Measurements from ENCODE around the gene TOR2A.
A peak's percentile ranks its signal among the peaks of the same experiment; 100 is the strongest.
"Not testable (repeated sequence)": the region's sequence is repeated elsewhere in the genome, so short reads cannot be mapped to it uniquely, and the experiment has no call there.

Gene TOR2A

DNA sequence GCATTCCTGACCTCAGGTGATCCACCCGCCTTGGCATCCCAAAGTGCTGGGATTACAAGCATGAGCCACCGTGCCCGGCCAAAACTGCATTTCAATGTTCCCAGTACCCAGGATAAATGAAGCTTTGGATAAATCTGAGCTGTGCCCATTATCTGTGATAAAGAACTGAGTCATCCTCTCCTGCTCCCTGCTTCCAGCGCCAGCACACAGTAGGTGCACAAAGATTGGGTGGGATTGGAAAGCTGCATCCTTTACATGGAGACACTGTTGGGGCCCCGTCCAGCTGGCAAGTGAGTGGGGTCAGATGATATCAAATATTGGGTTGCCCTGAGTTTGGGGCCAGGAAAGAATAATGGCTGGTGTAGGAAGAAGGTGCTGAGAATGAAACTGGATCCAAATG lies 26.0 kb upstream of the TOR2A start:
- no peak for DNase-seq (ENCODE audit: low spot score)
- H2BK15ac ChIP-seq (ENCODE audit: low read length) = peak overlapping the region; percentile 84
- no peaks in the 10 kb centered on the region for H3K9me3 ChIP-seq (replicated peaks in 1 of 2; ENCODE audit: control insufficient read depth in 2 of 2, insufficient read depth in 1 of 2, low read depth in 1 of 2, low read length in 2 of 2)
- H3K4me1 ChIP-seq (ENCODE audit: control insufficient read depth in 2 of 2, insufficient read depth in 1 of 2, low read depth in 1 of 2, low read length in 2 of 2) = peaks cover 4 to 14% of the 10 kb centered on the region in 2 donors
- no peak overlapping the region for H4K91ac ChIP-seq (ENCODE audit: low read depth, low read length, poor library complexity)
- peak overlapping the region; percentile 54 for H2BK5ac ChIP-seq (ENCODE audit: low read length)
- no peak overlapping the region for H3K18ac ChIP-seq (ENCODE audit: low read length)
- no peaks in the 10 kb centered on the region for H3K79me1 ChIP-seq (ENCODE audit: low read depth, low read length)
- H3K4me2 ChIP-seq (ENCODE audit: insufficient read depth, low read length, poor library complexity, severe bottlenecking) = no peak overlapping the region
- no peak overlapping the region for H3K4me3 ChIP-seq (ENCODE audit: low read length in 2 of 2)
- no peak overlapping the region for H3K4ac ChIP-seq (ENCODE audit: low read length)
- H3K23ac ChIP-seq (ENCODE audit: low read depth, low read length, poor library complexity) = no peak overlapping the region
- H2AK5ac ChIP-seq (ENCODE audit: low read depth, low read length) = peak overlapping the region; percentile 5
- no peak overlapping the region for H2AFZ ChIP-seq (ENCODE audit: low read length)
- H3K36me3 ChIP-seq (replicated peaks in 1 of 2; ENCODE audit: control insufficient read depth in 2 of 2, insufficient read depth in 2 of 2, low read length in 2 of 2) = no peaks in the 10 kb centered on the region
- no peak overlapping the region for H3K9ac ChIP-seq (ENCODE audit: low read depth, low read length, poor library complexity)
- H3K14ac ChIP-seq (ENCODE audit: low read length) = no peak overlapping the region
- no peak overlapping the region for H2BK120ac ChIP-seq (ENCODE audit: low read depth, low read length)
- no peak overlapping the region for H4K8ac ChIP-seq (ENCODE audit: low read depth, low read length)
- H3K27me3 ChIP-seq (ENCODE audit: control insufficient read depth in 3 of 3, insufficient read depth in 3 of 3, low read depth in 1 of 3, low read length in 3 of 3) = peaks cover 0 to 36% (median 0%) of the 10 kb centered on the region in 3 experiments
- no peak overlapping the region for H2BK12ac ChIP-seq (ENCODE audit: low read length)
- no CpG with 5 or more reads among the region's 5 CpGs for WGBS, 2 donors (ENCODE audit: extremely low coverage in 2 of 2, insufficient read length in 2 of 2, insufficient replicate concordance in 1 of 2)
- H3K27ac ChIP-seq (replicated peaks; ENCODE audit: low read length) = no peak overlapping the region

DNA sequence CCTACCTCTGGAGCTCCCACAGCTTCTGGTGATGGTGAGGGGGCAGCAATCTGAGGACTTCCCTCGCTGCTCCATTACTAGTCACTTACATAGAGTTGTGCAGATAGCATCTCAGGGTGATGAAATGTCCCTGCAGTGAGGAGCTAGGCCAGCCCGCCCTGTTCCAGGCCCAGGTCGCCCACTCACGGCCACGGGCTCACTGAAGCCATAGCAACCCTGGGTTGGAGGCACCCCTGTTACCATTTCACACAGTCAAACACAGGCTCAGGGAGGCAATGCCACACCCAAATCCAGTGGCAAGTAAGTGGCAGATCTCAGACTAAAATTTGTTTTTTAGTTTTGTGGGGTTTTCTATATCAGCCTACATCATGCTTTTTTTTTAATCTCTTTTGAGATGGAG lies 23.7 kb upstream of the TOR2A start:
- H3K4me1 ChIP-seq (ENCODE audit: control insufficient read depth in 2 of 2, insufficient read depth in 1 of 2, low read depth in 1 of 2, low read length in 2 of 2) = peaks cover 8 to 13% of the 10 kb centered on the region in 2 donors
- H3K36me3 ChIP-seq (replicated peaks in 1 of 2; ENCODE audit: control insufficient read depth in 2 of 2, insufficient read depth in 2 of 2, low read length in 2 of 2) = no peaks in the 10 kb centered on the region
- no peak overlapping the region for H2BK15ac ChIP-seq (ENCODE audit: low read length)
- H3K23ac ChIP-seq (ENCODE audit: low read depth, low read length, poor library complexity) = no peak overlapping the region
- peaks cover 0 to 54% (median 3%) of the 10 kb centered on the region in 3 experiments for H3K27me3 ChIP-seq (ENCODE audit: control insufficient read depth in 3 of 3, insufficient read depth in 3 of 3, low read depth in 1 of 3, low read length in 3 of 3)
- H3K4me2 ChIP-seq (ENCODE audit: insufficient read depth, low read length, poor library complexity, severe bottlenecking) = no peak overlapping the region
- H3K4me3 ChIP-seq (ENCODE audit: low read length in 2 of 2) = no peak overlapping the region
- no peak overlapping the region for H3K27ac ChIP-seq (replicated peaks; ENCODE audit: low read length)
- H3K9ac ChIP-seq (ENCODE audit: low read depth, low read length, poor library complexity) = peak overlapping the region; percentile 60
- no peak overlapping the region for H3K14ac ChIP-seq (ENCODE audit: low read length)
- no peak overlapping the region for H2BK12ac ChIP-seq (ENCODE audit: low read length)
- H2AK5ac ChIP-seq (ENCODE audit: low read depth, low read length) = no peak overlapping the region
- no peak overlapping the region for H4K91ac ChIP-seq (ENCODE audit: low read depth, low read length, poor library complexity)
- no peak for DNase-seq (ENCODE audit: low spot score)
- peak overlapping the region; percentile 15 for H2BK5ac ChIP-seq (ENCODE audit: low read length)
- H2BK120ac ChIP-seq (ENCODE audit: low read depth, low read length) = no peak overlapping the region
- H3K18ac ChIP-seq (ENCODE audit: low read length) = peak overlapping the region; percentile 71
- WGBS, 2 donors (ENCODE audit: extremely low coverage in 2 of 2, insufficient read length in 2 of 2, insufficient replicate concordance in 1 of 2) = no CpG with 5 or more reads among the region's 5 CpGs
- no peak overlapping the region for H3K4ac ChIP-seq (ENCODE audit: low read length)
- H3K79me1 ChIP-seq (ENCODE audit: low read depth, low read length) = no peaks in the 10 kb centered on the region
- H4K8ac ChIP-seq (ENCODE audit: low read depth, low read length) = no peak overlapping the region
- no peaks in the 10 kb centered on the region for H3K9me3 ChIP-seq (replicated peaks in 1 of 2; ENCODE audit: control insufficient read depth in 2 of 2, insufficient read depth in 1 of 2, low read depth in 1 of 2, low read length in 2 of 2)
- no peak overlapping the region for H2AFZ ChIP-seq (ENCODE audit: low read length)

DNA sequence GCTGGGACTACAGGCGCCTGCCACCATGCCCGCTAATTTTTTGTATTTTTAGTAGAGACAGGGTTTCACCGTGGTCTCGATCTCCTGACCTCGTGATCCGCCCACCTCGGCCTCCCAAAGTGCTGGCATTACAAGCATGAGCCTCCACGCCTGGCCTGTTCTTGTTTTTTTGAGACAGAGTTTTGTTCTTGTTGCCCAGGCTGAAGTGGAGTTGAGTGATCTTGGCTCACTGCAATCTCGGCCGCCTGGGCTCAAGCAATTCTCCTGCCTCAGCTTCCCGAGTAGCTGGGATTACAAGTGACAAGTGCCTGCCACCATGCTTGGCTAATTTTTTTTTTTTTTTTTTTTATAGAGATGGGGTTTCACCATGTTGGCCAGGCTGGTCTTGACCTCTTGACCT lies 21.7 kb upstream of the TOR2A start:
- not testable (repeated sequence) for H3K27ac ChIP-seq (replicated peaks; ENCODE audit: low read length); H3K4me1 ChIP-seq (ENCODE audit: control insufficient read depth in 2 of 2, insufficient read depth in 1 of 2, low read depth in 1 of 2, low read length in 2 of 2); H3K18ac ChIP-seq (ENCODE audit: low read length); H4K91ac ChIP-seq (ENCODE audit: low read depth, low read length, poor library complexity); H2BK120ac ChIP-seq (ENCODE audit: low read depth, low read length); H2BK15ac ChIP-seq (ENCODE audit: low read length); H3K4me3 ChIP-seq (ENCODE audit: low read length in 2 of 2); H3K14ac ChIP-seq (ENCODE audit: low read length); H3K4me2 ChIP-seq (ENCODE audit: insufficient read depth, low read length, poor library complexity, severe bottlenecking); H3K79me1 ChIP-seq (ENCODE audit: low read depth, low read length); H4K8ac ChIP-seq (ENCODE audit: low read depth, low read length); H3K36me3 ChIP-seq (replicated peaks in 1 of 2; ENCODE audit: control insufficient read depth in 2 of 2, insufficient read depth in 2 of 2, low read length in 2 of 2); H3K9me3 ChIP-seq (replicated peaks in 1 of 2; ENCODE audit: control insufficient read depth in 2 of 2, insufficient read depth in 1 of 2, low read depth in 1 of 2, low read length in 2 of 2); H2AK5ac ChIP-seq (ENCODE audit: low read depth, low read length); H2AFZ ChIP-seq (ENCODE audit: low read length); DNase-seq (ENCODE audit: low spot score); H3K4ac ChIP-seq (ENCODE audit: low read length); H2BK5ac ChIP-seq (ENCODE audit: low read length); H2BK12ac ChIP-seq (ENCODE audit: low read length); H3K9ac ChIP-seq (ENCODE audit: low read depth, low read length, poor library complexity); H3K23ac ChIP-seq (ENCODE audit: low read depth, low read length, poor library complexity)
- WGBS, 2 donors (ENCODE audit: extremely low coverage in 2 of 2, insufficient read length in 2 of 2, insufficient replicate concordance in 1 of 2) = no CpG with 5 or more reads among the region's 11 CpGs
- peaks cover 0 to 60% (median 3%) of the 10 kb centered on the region in 3 experiments for H3K27me3 ChIP-seq (ENCODE audit: control insufficient read depth in 3 of 3, insufficient read depth in 3 of 3, low read depth in 1 of 3, low read length in 3 of 3)

DNA sequence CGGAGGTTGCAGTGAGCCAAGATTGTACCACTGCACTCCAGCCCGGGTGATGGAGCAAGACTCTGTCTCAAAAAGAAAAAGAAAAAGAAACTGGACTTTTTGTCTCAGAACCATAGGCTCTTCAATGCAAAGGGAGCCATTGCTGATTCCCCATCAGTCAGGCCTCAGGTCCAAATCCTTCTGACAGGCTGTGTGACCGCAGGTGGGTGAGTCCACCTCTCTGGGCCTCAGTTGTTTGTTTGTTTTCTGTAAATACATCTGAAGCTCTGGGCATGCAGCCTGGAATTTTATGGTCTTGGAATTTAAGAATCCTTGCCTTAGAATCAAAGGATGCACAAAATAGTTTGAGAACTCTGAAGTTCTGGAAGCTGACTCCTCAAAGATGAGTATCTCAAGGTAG lies 21.1 kb upstream of the TOR2A start:
- Histone ChIP-seq H2AK5ac (ENCODE audit: low read depth, low read length) (no peak overlapping the region), H3K23ac (ENCODE audit: low read depth, low read length, poor library complexity) (no peak overlapping the region), H3K4me3 (ENCODE audit: low read length in 2 of 2) (no peak overlapping the region), H3K4me1 (ENCODE audit: control insufficient read depth in 2 of 2, insufficient read depth in 1 of 2, low read depth in 1 of 2, low read length in 2 of 2) (peaks cover 3 to 4% of the 10 kb centered on the region in 2 donors), H2BK120ac (ENCODE audit: low read depth, low read length) (no peak overlapping the region), H3K4me2 (ENCODE audit: insufficient read depth, low read length, poor library complexity, severe bottlenecking) (no peak overlapping the region), H3K27ac (replicated peaks; ENCODE audit: low read length) (no peak overlapping the region), H2BK5ac (ENCODE audit: low read length) (no peak overlapping the region), H3K79me1 (ENCODE audit: low read depth, low read length) (no peaks in the 10 kb centered on the region), H2BK12ac (ENCODE audit: low read length) (no peak overlapping the region), H4K91ac (ENCODE audit: low read depth, low read length, poor library complexity) (no peak overlapping the region), H3K18ac (ENCODE audit: low read length) (no peak overlapping the region), H3K9ac (ENCODE audit: low read depth, low read length, poor library complexity) (no peak overlapping the region), H3K36me3 (replicated peaks in 1 of 2; ENCODE audit: control insufficient read depth in 2 of 2, insufficient read depth in 2 of 2, low read length in 2 of 2) (no peaks in the 10 kb centered on the region), H3K4ac (ENCODE audit: low read length) (no peak overlapping the region), H2AFZ (ENCODE audit: low read length) (no peak overlapping the region), H2BK15ac (ENCODE audit: low read length) (no peak overlapping the region), H4K8ac (ENCODE audit: low read depth, low read length) (no peak overlapping the region), H3K14ac (ENCODE audit: low read length) (no peak overlapping the region), H3K9me3 (replicated peaks in 1 of 2; ENCODE audit: control insufficient read depth in 2 of 2, insufficient read depth in 1 of 2, low read depth in 1 of 2, low read length in 2 of 2) (no peaks in the 10 kb centered on the region), H3K27me3 (ENCODE audit: control insufficient read depth in 3 of 3, insufficient read depth in 3 of 3, low read depth in 1 of 3, low read length in 3 of 3) (peaks cover 0 to 57% (median 3%) of the 10 kb centered on the region in 3 experiments)
- no CpG with 5 or more reads among the region's 3 CpGs for WGBS, 2 donors (ENCODE audit: extremely low coverage in 2 of 2, insufficient read length in 2 of 2, insufficient replicate concordance in 1 of 2)
- DNase-seq (ENCODE audit: low spot score) = no peak

Data from neuronal stem cell (in vitro differentiated cells).